GM21528 (cell line): ENCODE measurements around the gene PPIL4.
"Not testable (repeated sequence)": the region's sequence is repeated elsewhere in the genome, so short reads cannot be mapped to it uniquely, and the experiment has no call there.

Experiments
- ATAC-seq: cut with Tn5 transposase; IDR thresholded peaks from one replicate; pipeline ENCODE4 v1.9.1; 2021; ENCODE audit warnings: mild to moderate bottlenecking, moderate library complexity; ENCODE audit not compliant: unreplicated experiment, low FRiP score

The PPIL4 gene

DNA sequence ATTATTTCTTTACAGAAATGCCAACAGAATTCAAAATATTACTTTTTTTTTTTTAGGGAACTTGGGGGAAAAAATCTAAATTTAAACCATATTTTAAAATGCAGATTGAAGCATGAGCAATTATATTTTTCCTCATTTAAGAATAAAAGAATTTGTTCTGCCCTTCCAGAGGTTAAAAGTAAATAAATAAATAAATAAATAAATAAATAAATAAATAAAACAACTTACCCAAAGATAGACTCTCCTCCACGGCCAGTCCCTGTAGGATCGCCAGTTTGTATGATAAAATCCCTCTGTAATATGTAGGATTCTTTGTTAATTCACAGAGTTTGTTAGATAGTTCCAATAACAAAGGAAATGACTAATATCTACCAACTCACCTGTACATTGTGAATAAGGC, 4.7 kb downstream of the PPIL4 start:
- ATAC-seq: no peak

DNA sequence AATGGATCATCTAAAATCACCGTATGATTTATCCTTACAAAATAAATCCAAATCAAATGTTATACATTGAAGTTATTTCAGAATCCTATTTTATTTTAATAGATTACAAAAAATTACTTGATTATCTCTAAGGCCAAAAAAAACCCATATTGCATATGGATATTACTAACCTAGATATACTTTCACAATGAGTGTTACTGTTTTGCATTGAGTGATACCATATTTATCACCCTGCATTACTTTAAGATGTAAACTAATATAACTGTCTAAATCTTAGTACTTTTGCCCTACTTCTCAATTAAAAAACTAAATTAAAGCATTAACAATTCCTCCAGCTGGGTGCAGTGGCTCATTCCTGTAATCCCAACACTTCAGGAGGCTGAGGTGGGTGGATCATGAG, 11.1 kb downstream of the PPIL4 start:
- no peak for ATAC-seq

DNA sequence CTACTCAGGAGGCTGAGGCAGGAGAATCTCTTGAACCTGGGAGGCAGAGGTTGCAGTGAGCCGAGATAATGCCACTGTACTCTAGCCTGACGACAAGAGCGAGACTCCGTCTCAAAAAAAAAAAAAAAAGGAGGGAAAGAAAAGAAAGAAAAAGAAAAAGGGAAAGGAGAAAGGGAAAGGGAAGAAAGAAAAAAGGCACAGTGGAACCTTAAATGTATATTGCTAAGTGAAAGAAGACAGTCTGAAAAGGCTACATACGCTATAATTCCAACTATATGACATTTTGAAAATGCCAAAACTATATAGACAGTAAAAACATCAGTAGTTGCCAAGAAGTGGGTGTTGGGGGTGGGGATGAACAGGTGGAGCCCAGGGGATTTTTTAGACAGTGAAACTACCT, 16.2 kb downstream of the PPIL4 start:
- ATAC-seq: no peak

DNA sequence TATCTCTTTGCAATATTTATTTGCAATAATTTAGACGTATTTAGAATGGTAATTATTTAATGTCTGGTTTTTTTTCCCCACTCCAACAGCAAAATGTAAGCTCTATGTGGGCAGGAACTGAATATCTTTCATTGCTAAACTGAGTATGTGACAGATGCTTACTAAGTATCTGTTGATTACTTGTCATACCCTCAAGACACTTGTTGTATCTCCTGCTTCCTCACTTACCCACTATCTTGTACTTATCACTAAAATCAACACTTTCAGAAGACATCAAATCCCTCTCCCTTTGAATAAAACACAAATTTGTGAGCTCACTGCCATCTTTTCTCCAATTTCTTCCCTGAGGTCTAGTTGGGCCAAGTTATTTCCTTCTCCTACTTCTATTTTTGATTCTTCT, 30.3 kb downstream of the PPIL4 start:
- ATAC-seq: no peak

DNA sequence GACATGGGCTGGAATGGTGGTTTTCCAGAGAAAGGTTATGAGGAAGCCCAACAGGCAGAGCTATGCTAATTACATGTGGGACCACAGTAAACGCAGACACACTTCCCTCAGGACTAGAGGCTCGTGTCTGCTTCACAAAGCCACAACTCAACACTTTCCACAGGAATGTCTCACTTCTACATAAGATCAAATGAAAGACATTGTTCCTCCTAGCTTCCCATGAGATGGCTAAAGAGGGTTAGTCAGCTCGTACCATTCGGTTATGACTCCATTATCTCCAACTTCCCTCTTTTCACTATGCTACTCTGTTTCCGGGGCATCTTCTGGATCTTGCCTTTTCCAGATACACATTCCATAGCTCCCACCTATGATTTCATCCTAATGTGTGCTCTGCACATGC, 31.9 kb downstream of the PPIL4 start:
- ATAC-seq: no peak

DNA sequence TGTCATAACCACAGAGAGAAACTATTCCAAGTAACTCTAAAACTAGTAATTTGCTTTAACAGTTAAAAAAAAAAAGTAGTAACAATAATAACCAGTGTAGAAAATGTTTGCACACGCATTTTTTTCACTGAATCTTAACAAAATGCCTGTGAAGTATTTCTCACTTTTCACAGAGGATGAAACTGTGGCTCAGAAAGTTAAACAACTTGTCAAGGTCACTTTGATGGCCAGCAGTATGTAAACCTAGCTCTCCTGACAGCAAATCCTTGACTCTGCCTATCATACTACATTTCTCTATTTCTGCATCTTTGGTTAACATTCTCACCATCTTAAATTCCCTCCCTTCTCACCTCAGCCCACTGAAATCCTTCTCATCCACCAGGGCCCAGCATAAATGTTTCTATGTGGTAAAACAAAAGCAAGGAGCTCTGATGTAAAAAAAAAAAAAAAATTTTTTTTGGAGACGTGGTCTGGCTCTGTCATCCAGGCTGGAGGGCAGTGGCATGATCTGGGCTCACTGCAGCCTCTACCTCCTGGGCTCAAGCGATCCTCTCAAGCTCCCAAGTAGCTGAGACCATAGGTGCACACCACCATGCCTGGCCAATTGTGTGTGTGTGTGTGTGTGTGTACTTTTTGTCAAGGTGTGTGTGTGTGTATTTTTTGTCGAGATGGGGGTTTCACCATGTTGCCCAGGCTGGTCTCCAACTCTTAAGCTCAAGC, 34.9 kb downstream of the PPIL4 start:
- ATAC-seq: no peak

DNA sequence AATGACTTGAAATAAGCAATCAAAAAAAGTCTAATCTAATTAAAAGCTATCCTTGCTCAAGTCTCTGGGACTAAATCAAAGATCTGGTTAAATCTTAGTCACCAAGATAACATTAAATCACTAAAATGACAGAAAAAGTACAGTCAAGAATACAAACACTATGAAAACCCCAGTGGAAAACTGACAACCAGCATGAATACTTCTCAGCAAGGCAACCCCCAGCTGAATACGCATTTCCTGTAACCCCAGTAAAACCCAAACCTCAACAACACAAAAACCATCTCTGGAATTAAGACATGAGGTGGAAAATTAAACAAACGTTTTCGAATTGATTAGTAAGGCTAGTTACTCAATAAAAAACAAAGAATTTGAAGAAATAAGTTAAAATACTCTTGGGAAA, 37.4 kb downstream of the PPIL4 start:
- ATAC-seq: no peak

DNA sequence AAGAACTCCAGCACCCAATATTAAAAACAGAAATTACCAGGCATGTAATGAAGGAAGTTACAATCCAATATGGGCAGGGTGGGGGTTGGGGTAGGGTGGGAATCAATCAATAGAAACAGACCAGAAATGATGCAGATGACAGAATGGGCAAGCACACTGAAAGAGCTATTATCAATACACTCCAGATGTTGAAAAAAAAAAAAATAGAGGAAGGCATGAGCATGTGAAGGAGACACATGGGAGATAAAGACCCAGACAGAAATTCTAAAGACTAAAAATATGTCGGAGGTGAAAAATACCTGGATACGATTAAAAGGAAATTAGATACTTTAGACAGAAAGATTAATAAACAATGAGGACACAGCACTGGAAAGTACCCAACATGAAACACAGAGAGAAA, 42.0 kb downstream of the PPIL4 start:
- ATAC-seq: no peak

DNA sequence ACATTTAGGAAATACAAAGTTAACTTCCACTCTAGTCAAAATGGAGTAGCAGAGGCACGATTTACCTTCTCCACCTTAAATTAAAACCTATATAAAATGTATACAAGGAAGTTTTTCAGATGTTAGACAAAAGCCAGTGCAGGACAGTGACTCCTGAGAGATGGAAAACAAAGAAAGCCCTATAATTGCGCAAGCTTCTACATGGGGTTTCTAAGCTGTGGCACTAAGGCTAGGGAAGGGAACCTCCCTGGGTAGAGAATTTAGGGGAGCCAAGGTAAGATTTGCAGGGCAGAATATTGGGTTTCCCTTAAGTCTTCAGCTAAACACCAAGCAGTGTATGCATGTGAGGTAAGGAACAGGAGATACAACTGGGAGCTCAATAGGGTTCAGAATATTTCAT, 42.6 kb downstream of the PPIL4 start:
- no peak for ATAC-seq

DNA sequence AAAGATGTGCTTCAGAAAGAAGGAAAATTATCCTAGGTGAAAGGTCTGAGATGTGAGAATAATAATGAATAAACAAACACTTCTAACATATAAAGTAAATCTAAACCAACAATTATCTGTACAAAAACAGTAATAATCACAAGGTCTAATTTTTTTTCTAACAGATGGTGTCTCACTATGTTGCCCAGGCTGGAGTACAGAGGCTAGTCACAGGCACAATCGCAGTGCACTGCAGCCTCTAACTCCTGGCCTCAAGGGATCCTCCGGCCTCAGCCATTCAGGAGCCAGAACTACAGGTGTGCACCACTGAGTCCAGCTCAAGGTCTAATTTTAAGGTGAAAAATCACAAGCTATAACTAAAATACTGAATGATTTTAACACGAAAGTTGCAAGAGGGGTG, 44.1 kb downstream of the PPIL4 start:
- no peak for ATAC-seq

DNA sequence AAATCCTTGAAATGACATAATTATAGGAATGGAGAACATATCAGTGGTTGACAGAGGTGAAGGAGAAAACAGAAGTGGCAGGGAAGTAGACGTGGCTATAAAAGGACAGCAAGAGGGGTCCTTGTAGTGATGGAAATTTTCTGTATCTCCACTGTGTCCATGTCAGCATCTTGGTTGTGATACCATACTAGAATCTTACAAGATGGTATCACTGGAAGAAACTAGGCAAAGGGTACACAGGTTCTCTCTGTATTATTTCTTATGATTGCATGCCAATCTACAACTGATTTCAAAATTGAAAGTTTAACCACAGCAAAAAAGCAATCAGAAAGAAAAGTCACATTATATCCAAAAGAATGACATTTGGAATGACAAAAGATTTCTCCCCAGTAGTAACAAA, 44.6 kb downstream of the PPIL4 start:
- ATAC-seq: no peak

DNA sequence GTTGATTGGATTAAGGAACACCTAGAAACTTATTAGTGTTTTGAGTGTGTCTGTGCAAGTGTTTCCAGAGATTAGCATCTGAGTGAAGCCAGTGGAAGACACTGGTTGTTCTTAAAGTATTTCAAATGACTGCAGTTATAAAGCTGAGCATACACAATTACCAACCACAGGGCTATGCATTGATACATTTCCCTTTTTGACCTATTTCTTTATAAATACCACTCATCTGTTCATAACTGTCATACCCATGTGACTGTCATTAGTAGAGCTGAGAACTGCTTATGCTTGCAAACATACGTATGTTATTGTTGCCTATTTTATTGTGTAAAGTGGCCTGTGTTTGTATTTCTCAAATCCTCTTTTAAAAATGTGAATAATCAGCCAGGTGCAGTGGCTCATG, 45.7 kb downstream of the PPIL4 start:
- ATAC-seq: no peak

DNA sequence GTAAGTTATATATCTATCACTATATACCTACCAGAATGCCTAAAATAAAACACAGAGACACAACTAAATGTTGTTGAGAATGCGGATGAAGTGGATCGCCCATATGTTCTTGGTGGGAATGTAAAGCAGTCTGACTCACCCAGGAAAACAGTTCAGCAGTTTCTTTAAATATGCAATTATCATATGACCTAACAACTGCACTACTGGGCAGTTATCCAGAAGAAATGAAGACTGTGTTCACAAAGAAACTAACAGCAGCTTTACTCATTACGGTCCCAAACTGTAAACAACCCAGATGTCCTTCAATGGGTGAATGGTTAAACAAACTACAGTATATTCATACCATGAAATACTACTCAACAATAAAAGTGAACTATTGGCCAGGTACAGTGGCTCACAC, 46.8 kb downstream of the PPIL4 start:
- ATAC-seq: no peak

DNA sequence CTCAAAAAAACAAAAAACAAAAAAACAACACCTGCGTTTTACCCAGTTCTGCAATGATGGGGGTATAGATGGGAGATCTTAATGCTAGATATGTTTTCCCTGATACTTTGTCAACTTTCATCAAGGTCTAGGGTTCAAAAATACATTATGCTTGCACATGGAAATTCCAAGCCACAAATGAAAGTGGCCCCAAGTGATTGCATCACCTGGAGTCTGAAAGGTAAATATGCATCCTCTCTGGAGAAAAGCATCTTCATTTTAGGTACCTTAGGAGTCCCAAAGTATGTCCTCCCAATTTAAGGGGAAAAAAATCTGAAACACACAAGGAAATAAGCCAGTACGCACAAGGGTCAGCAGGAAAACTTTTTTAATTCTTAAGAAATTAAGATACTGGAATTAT, 48.5 kb downstream of the PPIL4 start:
- no peak for ATAC-seq

DNA sequence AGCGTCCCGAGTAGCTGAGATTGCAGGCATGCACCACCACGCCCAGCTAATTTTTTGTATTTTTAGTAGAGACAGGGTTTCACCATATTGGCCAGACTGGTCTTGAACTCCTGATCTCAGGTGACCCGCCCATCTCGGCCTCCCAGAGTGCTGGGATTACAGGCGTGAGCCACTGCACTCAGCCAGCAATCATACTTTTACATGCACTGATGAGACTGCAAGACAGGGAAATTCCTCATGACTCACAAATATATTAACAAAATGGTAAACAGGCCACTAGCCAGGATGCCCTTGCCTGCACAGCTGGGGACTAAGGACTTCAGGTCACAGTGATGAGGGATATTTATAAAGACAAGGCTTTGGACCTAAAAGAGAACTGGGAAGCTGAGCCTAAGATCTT, 49.2 kb downstream of the PPIL4 start:
- ATAC-seq: not testable (repeated sequence)

DNA sequence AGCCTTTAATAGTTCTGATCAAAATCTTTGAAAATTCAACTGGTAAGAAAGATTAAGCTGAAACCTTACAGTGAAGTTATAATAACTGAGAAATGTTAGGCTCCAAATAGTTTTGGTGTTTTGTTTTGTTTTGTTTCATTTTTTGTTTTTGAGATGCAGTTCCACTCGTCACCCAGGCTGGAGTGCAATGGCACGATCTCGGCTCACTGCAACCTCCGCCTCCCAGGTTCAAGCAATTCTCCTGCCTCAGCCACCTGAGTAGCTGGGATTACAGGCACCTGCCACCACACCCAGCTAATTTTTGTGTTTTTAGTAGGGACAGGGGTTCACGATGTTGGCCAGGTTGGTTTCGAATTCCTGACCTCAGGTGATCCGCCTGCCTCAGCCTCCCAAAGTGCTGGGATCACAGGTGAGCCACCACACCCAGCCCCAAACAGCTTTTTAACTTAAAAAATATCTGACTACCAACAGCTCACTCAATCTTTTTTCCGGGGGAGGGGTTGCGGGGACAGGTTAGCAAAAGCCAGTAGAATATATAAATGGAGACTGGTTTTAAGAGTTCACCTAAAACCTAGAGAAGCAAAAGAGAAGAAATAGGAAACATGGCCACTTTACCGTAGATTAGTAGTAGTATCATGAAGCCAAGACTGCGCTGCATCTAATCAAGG, 50.4 kb downstream of the PPIL4 start:
- ATAC-seq: not testable (repeated sequence)

DNA sequence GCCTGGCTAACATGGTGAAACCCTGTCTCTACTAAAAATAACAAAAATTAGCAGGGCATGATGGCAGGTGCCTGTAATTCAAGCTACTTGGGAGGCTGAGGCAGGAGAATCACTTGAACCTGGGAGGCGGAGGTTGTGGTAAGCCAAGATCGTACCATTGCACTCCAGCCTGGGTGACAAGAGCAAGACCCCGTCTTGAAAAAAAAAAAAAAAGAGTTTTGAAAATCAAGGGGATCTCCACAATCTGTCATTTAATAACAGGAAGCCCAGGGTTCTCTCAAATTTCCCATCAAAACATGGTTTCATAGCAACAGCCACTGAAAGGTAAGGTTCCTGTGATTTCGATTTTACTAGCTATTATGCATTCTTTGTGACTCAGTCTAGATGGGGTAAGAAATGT, 51.0 kb downstream of the PPIL4 start:
- not testable (repeated sequence) for ATAC-seq

DNA sequence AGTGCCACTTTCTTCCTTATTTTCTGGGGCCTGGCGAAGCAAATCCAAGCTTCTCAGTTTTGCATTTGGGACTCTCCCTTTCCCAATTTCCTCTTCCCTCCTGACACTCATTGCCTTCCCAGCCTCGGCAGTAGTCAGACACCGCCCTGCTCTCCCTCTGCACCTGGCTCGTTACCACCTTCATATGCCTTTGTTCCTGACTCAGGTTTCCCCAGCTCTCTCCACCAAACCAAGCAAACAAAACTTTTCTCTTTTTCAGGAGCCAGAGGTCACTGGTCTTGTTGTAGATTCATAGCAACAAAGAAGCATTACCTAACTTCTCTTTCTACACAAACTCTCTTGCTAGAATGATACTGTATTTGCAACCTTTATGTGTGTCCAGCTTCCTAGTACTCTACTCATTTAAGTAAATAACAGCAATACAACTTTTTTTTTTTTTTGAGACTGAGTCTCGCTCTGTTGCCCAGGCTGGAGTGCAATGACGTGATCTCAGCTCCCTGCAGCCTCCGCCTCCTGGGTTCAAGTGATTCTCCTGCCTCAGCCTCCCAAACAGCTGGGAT, 52.0 kb downstream of the PPIL4 start:
- ATAC-seq: no peak

DNA sequence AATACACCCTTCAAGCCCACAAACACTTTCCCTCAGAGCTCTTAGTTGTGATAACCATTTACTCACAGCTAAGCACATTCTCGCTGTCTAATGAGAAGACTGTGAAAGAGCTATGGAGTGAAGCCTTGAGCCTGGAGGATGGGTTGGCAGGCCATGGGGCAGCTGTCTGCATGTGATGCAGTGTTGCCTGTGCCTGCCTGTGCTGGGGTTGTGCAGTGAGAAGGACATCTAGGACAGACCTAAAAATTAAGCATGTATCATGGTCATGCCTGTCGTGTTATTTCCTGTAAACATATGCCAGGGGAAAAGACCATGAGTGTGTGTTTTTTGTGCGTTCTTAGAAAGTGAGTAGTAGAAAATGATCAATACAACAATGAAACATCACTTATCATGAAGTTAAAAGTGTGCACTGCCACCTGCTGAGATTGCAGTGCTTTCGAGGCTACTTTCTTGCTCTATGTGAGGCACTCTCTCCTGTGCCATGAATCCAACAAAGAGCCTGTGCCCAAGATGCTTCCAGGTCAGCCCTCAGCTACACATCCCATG, 53.0 kb downstream of the PPIL4 start:
- ATAC-seq: no peak

DNA sequence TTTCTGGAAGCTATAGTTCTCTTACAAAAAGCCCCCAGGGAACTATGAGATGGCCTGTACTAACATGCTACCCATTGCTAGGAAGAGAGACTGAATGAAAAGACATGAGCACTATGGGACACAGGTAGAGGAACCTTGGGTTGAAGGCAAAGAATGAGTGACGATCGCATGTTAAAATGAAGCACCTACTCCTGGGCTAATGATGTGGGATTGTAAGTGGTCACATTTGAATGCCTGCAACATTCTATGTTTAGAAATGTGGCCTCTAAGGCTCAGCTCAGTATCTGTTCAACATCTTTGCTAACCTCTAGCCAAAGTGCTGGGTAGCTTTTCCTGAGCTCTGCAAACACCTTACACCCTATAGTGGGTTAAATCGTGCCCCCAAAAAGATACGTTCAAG, 55.9 kb downstream of the PPIL4 start:
- no peak for ATAC-seq

DNA sequence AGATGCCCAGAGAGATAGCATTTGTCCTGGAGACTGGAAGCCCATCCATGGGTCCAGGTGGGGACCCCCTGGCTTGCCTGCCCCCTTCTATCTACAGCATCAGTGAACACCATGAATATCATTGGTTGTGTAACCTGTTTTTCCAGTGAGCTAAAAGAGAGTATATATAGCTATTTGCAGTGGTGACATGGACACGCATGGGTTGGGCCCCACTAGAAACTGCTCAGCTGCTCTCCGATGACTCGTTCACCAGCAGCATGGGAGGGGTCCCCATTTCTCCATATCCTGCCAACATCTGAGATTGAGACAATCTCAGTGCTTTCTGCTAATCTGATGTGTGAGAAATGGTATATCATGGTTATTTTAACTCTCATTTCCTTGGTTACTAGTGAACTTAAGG, 57.0 kb downstream of the PPIL4 start:
- no peak for ATAC-seq

DNA sequence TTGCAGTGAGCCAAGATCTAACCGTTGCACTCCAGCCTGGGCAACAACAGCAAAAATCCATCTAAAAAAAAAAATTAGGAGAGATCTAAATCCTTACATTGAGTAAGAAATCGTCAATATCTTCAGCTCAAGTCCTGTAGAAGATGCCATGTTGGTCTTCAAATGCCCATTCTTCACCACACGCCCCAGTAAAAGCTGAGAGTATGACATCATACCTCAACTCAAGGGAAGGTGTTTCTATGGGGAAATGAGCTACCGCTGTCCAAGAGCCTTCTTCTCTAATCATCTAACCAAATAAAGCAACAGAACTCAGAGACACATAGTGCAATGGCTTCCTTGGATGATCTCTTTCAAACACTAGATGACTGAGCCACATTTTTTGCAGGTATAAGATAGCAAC, 58.5 kb downstream of the PPIL4 start:
- ATAC-seq: no peak
